Measurements from ENCODE around the gene RBM33. TPM values are rescaled to one million over a fixed set of nuclear protein-coding genes. Genes with fewer than 3 reads are reported as not detected.
A peak's percentile ranks its signal among the peaks of the same experiment; 100 is the strongest.

Gene RBM33
- total and polyA plus RNA-seq, 7 donors: 11.6 to 49.3 (median 40.4) TPM

GRCh38 chr7:155706376-155706775, 61.9 kb downstream of the RBM33 start:
- Histone ChIP-seq H3K9me3 (no peaks in the 10 kb centered on the region), H3K4me3 (no peak overlapping the region), H3K4me1 (peaks cover 13% of the 10 kb centered on the region), H3K27ac (peak overlapping the region; percentile 70), H3K27me3 (ENCODE audit: insufficient read depth in 3 of 3, low read length in 2 of 3) (no peaks in the 10 kb centered on the region), H3K36me3 (ENCODE audit: insufficient read depth in 1 of 2, low read depth in 1 of 2) (peaks cover 9 to 79% of the 10 kb centered on the region in 2 donors)
- 95 to 97% (median 96%) methylated on average over 10 of the region's 10 CpGs for WGBS, 3 donors
- TF ChIP-seq CTCF (IDR thresholded peaks at IDR 0.05): no peak
- ATAC-seq: no peak
- intact Hi-C loops (cut with DNase I): no loop called here
- DNase-seq: no peak

GRCh38 chr7:155709453-155709852, 65.0 kb downstream of the RBM33 start:
- no peak for TF ChIP-seq CTCF (IDR thresholded peaks at IDR 0.05)
- H3K36me3 ChIP-seq (ENCODE audit: insufficient read depth in 1 of 2, low read depth in 1 of 2): peaks cover 12 to 77% of the 10 kb centered on the region in 2 donors
- H3K4me3 ChIP-seq: no peak overlapping the region
- H3K27ac ChIP-seq: no peak overlapping the region
- H3K4me1 ChIP-seq: peaks cover 12% of the 10 kb centered on the region
- DNase-seq (no peak), ATAC-seq (no peak)
- intact Hi-C loops (cut with DNase I): no loop called here
- H3K27me3 ChIP-seq (ENCODE audit: insufficient read depth in 3 of 3, low read length in 2 of 3): no peaks in the 10 kb centered on the region
- no peaks in the 10 kb centered on the region for H3K9me3 ChIP-seq

GRCh38 chr7:155710031-155710430, 65.6 kb downstream of the RBM33 start:
- ATAC-seq (no peak), DNase-seq (no peak)
- Histone ChIP-seq H3K4me3 (no peak overlapping the region), H3K27ac (no peak overlapping the region), H3K9me3 (no peaks in the 10 kb centered on the region), H3K27me3 (ENCODE audit: insufficient read depth in 3 of 3, low read length in 2 of 3) (no peaks in the 10 kb centered on the region), H3K4me1 (peaks cover 6% of the 10 kb centered on the region), H3K36me3 (ENCODE audit: insufficient read depth in 1 of 2, low read depth in 1 of 2) (peaks cover 12 to 82% of the 10 kb centered on the region in 2 donors)
- no peak for TF ChIP-seq CTCF (IDR thresholded peaks at IDR 0.05)
- WGBS, 3 donors: 72 to 80% (median 74%) methylated on average over 6 of the region's 6 CpGs
- intact Hi-C loops (cut with DNase I): no loop called here

- ATAC-seq: no peak
- Histone ChIP-seq H3K9me3 (no peaks in the 10 kb centered on the region), H3K4me1 (peaks cover 1% of the 10 kb centered on the region), H3K4me3 (no peak overlapping the region), H3K27ac (no peak overlapping the region), H3K36me3 (ENCODE audit: insufficient read depth in 1 of 2, low read depth in 1 of 2) (peaks cover 12 to 84% of the 10 kb centered on the region in 2 donors), H3K27me3 (ENCODE audit: insufficient read depth in 3 of 3, low read length in 2 of 3) (no peaks in the 10 kb centered on the region)
- intact Hi-C loops (cut with DNase I): no loop called here
- 71 to 90% (median 79%) methylated on average over 1 of the region's 1 CpG for WGBS, 3 donors
- no peak for TF ChIP-seq CTCF (IDR thresholded peaks at IDR 0.05)
- DNase-seq: no peak
These were observed 66.1 kb downstream of the RBM33 start for GRCh38 chr7:155710530-155710929.

- no peak overlapping the region for H3K4me3 ChIP-seq
- H3K9me3 ChIP-seq: no peaks in the 10 kb centered on the region
- DNase-seq: no peak
- no peak for TF ChIP-seq CTCF (IDR thresholded peaks at IDR 0.05)
- peaks cover 12 to 88% of the 10 kb centered on the region in 2 donors for H3K36me3 ChIP-seq (ENCODE audit: insufficient read depth in 1 of 2, low read depth in 1 of 2)
- no peak for ATAC-seq
- no peaks in the 10 kb centered on the region for H3K27me3 ChIP-seq (ENCODE audit: insufficient read depth in 3 of 3, low read length in 2 of 3)
- no peaks in the 10 kb centered on the region for H3K4me1 ChIP-seq
- no peak overlapping the region for H3K27ac ChIP-seq
- 93 to 97% (median 95%) methylated on average over 16 of the region's 16 CpGs for WGBS, 3 donors
- intact Hi-C loops (cut with DNase I): no loop called here
These were observed 66.6 kb downstream of the RBM33 start for GRCh38 chr7:155711081-155711480.
